Erythroblast (primary cell): ENCODE results near the gene LRSAM1.

ENCODE experiments used
- GATA1 ChIP-seq: IDR thresholded peaks from 2 replicates; pipeline ENCODE4 v1.6.1; 2011; ENCODE audit warnings: low read depth, mild to moderate bottlenecking, control low read depth, low read length, moderate library complexity
- POLR2A ChIP-seq: IDR thresholded peaks from 2 replicates; pipeline ENCODE4 v1.6.1; 2011; ENCODE audit warnings: mild to moderate bottlenecking, low read length

GRCh38 chr9:127426756-127427155 is 24.6 kb upstream of the LRSAM1 start:
- TF ChIP-seq GATA1, result no peak
- TF ChIP-seq POLR2A, result no peak
